SU-DHL-6 (cell line): ENCODE data around the gene DNM2.

ENCODE experiments used
- H2AFZ ChIP-seq: fragments of 200-600 bp; sonication (generic); 2 replicates; pipeline ENCODE4 v1.6.1; 2014; ENCODE audit warnings: low read depth, mild to moderate bottlenecking, moderate library complexity, mixed read lengths, antibody characterized with exemption, low read length; ENCODE audit not compliant: severe bottlenecking
- H3F3A ChIP-seq: fragments of 200-600 bp; shearing (Covaris generic); 2 replicates; pipeline ENCODE4 v1.6.0; 2016; ENCODE audit warnings: antibody characterized with exemption, mild to moderate bottlenecking; ENCODE audit not compliant: insufficient read depth
- H3K27ac ChIP-seq: fragments of 200-600 bp; sonication (generic); 2 replicates; pipeline ENCODE4 v1.5.1; 2016; ENCODE audit warnings: low read depth, mild to moderate bottlenecking, low read length, moderate library complexity, mixed read lengths
- H3K27me3 ChIP-seq: fragments of 200-600 bp; sonication (generic), shearing (Covaris generic); 2 replicates; pipeline ENCODE4 v1.6.0; 2014; ENCODE audit warnings: mild to moderate bottlenecking, low read length
- H3K36me3 ChIP-seq: fragments of 200-600 bp; sonication (generic); 2 replicates; pipeline ENCODE4 v1.6.1; 2014; ENCODE audit warnings: mild to moderate bottlenecking, low read length, mixed read lengths
- H3K4me2 ChIP-seq: fragments of 300-600, 200-600 bp; shearing (Covaris generic), sonication (generic); 2 replicates; pipeline ENCODE4 v1.6.0; 2014; ENCODE audit warnings: low read length, low read depth, mild to moderate bottlenecking; ENCODE audit not compliant: poor library complexity, severe bottlenecking
- H3K4me3 ChIP-seq: fragments of 200-600 bp; sonication (generic); 2 replicates; pipeline ENCODE4 v1.5.1; 2014; ENCODE audit warnings: antibody characterized with exemption, low read length, mild to moderate bottlenecking, mixed read lengths; ENCODE audit not compliant: insufficient read depth, poor library complexity, severe bottlenecking
- H3K79me2 ChIP-seq: fragments of 200-600 bp; sonication (generic); 2 replicates; pipeline ENCODE4 v1.6.1; 2014; ENCODE audit warnings: mild to moderate bottlenecking, low read length, moderate library complexity; ENCODE audit not compliant: insufficient read depth
- H3K9ac ChIP-seq: fragments of 200-600 bp; sonication (generic); 2 replicates; pipeline ENCODE4 v1.7.0; 2014; ENCODE audit warnings: mild to moderate bottlenecking, low read length
- H3K9me2 ChIP-seq: fragments of 200-600 bp; sonication (generic); replicated peaks from 2 replicates; pipeline ENCODE4 v1.6.1; 2014; ENCODE audit warnings: low read length; ENCODE audit not compliant: insufficient read depth
- H3K9me3 ChIP-seq: fragments of 200-600 bp; sonication (generic); 2 replicates; pipeline ENCODE4 v1.6.1; 2014; ENCODE audit warnings: low read length, mixed read lengths; ENCODE audit not compliant: insufficient read depth
- H4K20me1 ChIP-seq: fragments of 200-600 bp; sonication (generic); 2 replicates; pipeline ENCODE4 v1.6.1; 2014; ENCODE audit warnings: low read depth, mild to moderate bottlenecking, antibody characterized with exemption, low read length, moderate library complexity, mixed read lengths
- EZH2phosphoT487 ChIP-seq: fragments of 200-600 bp; sonication (generic), shearing (Covaris generic); conservative IDR thresholded peaks from 2 replicates; pipeline ENCODE4 v1.6.1; 2018; ENCODE audit warnings: mild to moderate bottlenecking, antibody characterized with exemption, low read length, moderate library complexity, mixed read lengths
- TF ChIP-seq, protein P1 (sequence below): fragments of 200-600 bp; sonication (generic); IDR thresholded peaks from one replicate; pipeline ENCODE4 v1.5.1; 2017; ENCODE audit warnings: antibody characterized with exemption, mild to moderate bottlenecking, low read length, moderate library complexity; ENCODE audit not compliant: insufficient read depth, poor library complexity, severe bottlenecking

DNM2 gene

DNA sequence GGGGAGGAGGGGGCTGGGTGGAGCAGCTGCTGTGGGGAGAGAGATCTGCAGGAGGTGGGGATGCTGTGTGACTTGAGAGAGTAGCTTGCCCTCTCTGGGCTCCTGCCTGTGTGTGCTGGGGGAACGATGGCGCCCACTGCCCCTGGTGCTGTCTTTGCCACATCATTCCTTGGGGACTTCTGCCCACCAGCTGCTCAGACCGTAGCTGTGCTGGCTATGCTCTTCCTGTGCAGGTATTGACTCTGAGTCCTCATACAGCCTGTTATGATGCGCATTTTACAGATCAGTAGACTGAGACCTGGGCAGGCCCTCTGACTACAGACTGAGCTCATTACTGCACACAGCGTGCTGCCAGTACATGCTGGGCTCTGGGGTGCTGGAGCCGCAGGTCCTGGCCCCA is 51.1 kb downstream of the DNM2 start:
- no peaks in the 10 kb centered on the region for H3K27me3 ChIP-seq
- peaks cover 23% of the 10 kb centered on the region for H3K79me2 ChIP-seq
- H3K9ac ChIP-seq: no peak overlapping the region
- H2AFZ ChIP-seq: no peak overlapping the region
- H3F3A ChIP-seq: no peaks in the 10 kb centered on the region
- no peak overlapping the region for H3K27ac ChIP-seq
- H3K36me3 ChIP-seq: 0 out of 2 replicates have a peak, but pooled peaks cover 1% of the 10 kb centered on the region
- no peaks in the 10 kb centered on the region for H3K9me2 ChIP-seq
- H3K4me3 ChIP-seq: no peak overlapping the region
- TF ChIP-seq EZH2phosphoT487: no peak
- TF ChIP-seq, protein P1, sequence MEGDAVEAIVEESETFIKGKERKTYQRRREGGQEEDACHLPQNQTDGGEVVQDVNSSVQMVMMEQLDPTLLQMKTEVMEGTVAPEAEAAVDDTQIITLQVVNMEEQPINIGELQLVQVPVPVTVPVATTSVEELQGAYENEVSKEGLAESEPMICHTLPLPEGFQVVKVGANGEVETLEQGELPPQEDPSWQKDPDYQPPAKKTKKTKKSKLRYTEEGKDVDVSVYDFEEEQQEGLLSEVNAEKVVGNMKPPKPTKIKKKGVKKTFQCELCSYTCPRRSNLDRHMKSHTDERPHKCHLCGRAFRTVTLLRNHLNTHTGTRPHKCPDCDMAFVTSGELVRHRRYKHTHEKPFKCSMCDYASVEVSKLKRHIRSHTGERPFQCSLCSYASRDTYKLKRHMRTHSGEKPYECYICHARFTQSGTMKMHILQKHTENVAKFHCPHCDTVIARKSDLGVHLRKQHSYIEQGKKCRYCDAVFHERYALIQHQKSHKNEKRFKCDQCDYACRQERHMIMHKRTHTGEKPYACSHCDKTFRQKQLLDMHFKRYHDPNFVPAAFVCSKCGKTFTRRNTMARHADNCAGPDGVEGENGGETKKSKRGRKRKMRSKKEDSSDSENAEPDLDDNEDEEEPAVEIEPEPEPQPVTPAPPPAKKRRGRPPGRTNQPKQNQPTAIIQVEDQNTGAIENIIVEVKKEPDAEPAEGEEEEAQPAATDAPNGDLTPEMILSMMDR: no peak
- no peak overlapping the region for H3K4me2 ChIP-seq
- H3K9me3 ChIP-seq: no peaks in the 10 kb centered on the region
- H4K20me1 ChIP-seq: no peaks in the 10 kb centered on the region

DNA sequence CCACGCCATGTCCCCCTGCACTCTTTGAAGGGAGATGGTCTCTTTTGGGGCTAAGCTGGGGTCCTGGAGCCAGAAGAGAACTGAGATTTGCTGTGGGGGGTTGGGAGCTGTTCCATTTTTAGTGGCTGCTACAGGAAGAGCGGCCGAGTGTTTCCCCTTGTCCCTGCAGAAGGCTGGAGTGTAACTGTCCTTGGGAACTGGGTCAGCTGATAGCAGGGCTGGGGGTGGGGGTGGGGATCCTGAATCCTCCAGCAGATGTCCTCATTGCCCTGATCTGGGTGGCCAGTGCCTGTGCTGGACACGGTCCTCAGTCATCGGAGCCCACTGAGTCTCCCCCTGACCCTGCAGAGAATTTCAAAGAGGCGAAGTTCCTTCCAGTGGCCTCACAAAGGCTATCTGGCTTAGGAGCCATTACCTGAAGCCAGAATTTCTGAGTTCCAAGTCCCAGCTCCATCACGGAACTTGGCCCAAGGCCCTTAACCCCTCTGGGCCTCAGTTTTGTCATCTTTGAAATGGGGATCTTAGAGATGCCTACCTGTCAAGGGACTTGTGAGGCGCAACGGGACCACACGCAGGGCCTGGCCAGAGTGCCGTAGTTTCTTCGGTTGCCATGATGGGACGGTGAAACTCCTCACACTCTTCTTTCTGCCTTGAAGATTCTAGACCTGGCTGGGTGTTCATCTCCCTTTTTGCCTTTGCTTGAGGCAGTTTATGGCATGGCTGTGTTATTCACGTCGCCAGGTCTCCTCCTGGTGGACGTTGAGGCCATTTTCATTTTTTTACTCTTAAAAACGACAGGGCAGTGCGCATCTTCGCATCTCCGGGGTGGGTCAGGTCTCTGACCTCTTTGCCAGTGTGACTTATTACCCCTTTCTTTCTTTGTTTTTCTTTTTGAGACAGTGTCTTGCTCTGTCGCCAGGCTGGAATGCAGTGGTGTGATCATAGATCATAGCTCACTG is 51.9 kb downstream of the DNM2 start:
- Histone ChIP-seq H3K4me2 (no peak overlapping the region), H3K27ac (no peak overlapping the region), H3K36me3 (0 out of 2 replicates have a peak, but pooled peaks cover 5% of the 10 kb centered on the region), H3K79me2 (peaks cover 23% of the 10 kb centered on the region), H3F3A (no peaks in the 10 kb centered on the region), H3K9me2 (no peaks in the 10 kb centered on the region), H3K9ac (no peak overlapping the region), H3K27me3 (no peaks in the 10 kb centered on the region), H3K9me3 (no peaks in the 10 kb centered on the region), H4K20me1 (no peaks in the 10 kb centered on the region), H2AFZ (no peak overlapping the region), H3K4me3 (no peak overlapping the region)
- TF ChIP-seq, protein P1: no peak
- TF ChIP-seq EZH2phosphoT487: no peak

DNA sequence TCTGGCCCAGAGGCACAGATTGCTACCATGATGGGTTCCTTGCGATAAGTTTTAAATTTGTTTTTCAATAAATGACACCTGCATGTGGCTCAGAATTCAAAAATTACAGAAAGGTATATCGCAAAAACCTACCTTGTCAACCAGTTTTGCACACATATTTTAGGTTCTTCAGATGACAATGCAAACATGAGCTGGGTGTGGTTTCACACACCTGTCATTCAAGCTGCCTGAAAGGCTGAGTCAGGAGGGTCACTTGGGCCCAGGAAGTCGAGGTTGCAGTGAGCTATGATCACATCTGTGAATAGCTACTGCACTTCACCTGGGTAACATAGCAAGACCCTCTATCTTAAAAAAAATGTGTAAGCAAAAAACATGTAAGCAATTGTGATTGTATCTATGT is 56.1 kb downstream of the DNM2 start:
- Histone ChIP-seq H4K20me1 (no peaks in the 10 kb centered on the region), H3K4me3 (no peak overlapping the region), H3K4me2 (no peak overlapping the region), H3K79me2 (no peaks in the 10 kb centered on the region), H2AFZ (no peak overlapping the region), H3K9ac (no peak overlapping the region), H3K9me2 (no peaks in the 10 kb centered on the region), H3F3A (no peaks in the 10 kb centered on the region), H3K27ac (no peak overlapping the region), H3K36me3 (0 out of 2 replicates have a peak, but pooled peaks cover 5% of the 10 kb centered on the region), H3K27me3 (no peaks in the 10 kb centered on the region), H3K9me3 (no peaks in the 10 kb centered on the region)
- TF ChIP-seq, protein P1: no peak
- no peak for TF ChIP-seq EZH2phosphoT487
